GM10266 (cell line): ENCODE measurements around the gene MAST2.

Experiments
- DNase-seq: peaks from one replicate; pipeline ENCODE4 v3.0.0; 2012; ENCODE audit errors: extremely low spot score
- CTCF ChIP-seq: IDR thresholded peaks from 2 replicates; pipeline ENCODE4 v1.5.1; 2012; ENCODE audit warnings: mild to moderate bottlenecking, low read depth; ENCODE audit not compliant: control insufficient read depth, insufficient read depth; ENCODE audit errors: missing control alignments

MAST2 gene

GRCh38 chr1:45969866-45970265, 166.5 kb downstream of the MAST2 start:
- DNase-seq = no peak
- TF ChIP-seq CTCF = no peak

- no peak for TF ChIP-seq CTCF
- DNase-seq = no peak
These were observed 167.9 kb downstream of the MAST2 start for GRCh38 chr1:45971335-45971734.

- no peak for TF ChIP-seq CTCF
These were observed 168.6 kb downstream of the MAST2 start for GRCh38 chr1:45971922-45972531.

GRCh38 chr1:45972621-45973020, 169.2 kb downstream of the MAST2 start:
- no peak for DNase-seq
- no peak for TF ChIP-seq CTCF

More at GRCh38 chr1:45971922-45972531, 168.6 kb downstream of the MAST2 start:
- no peak for DNase-seq

GRCh38 chr1:45973121-45973520, 169.7 kb downstream of the MAST2 start:
- no peak for DNase-seq
- no peak for TF ChIP-seq CTCF

- no peak for DNase-seq
- no peak for TF ChIP-seq CTCF
These were observed 171.3 kb downstream of the MAST2 start for GRCh38 chr1:45974541-45975269.

- no peak for TF ChIP-seq CTCF
- no peak for DNase-seq
These were observed 173.2 kb downstream of the MAST2 start for GRCh38 chr1:45976623-45977022.
